Daoy (cell line): ENCODE measurements around the gene LAMA4. TPM values are rescaled to one million over a fixed set of nuclear protein-coding genes. Genes with fewer than 3 reads are reported as not detected.
A peak's percentile ranks its signal among the peaks of the same experiment; 100 is the strongest.

ENCODE experiments used
- DNase-seq: peaks from one replicate; pipeline ENCODE4 v3.0.0-alpha.2; 2015; ENCODE audit warnings: low read depth
- total RNA-seq: library from RNA; depleted of rRNA; stranded (reverse); fragments of >200 nt; shearing (Covaris generic); gene quantifications from 2 replicates; pipeline ENCODE4 v1.2.3, GENCODE V29; 2014; rRNA removed

The LAMA4 gene
- total RNA-seq, 1 experiment from 2014 or later = 76.5 TPM

- DNase-seq = no peak
Observed at GRCh38 chr6:112085286-112086065, 168.9 kb downstream of the LAMA4 start.

GRCh38 chr6:112081569-112081968 lies 172.8 kb downstream of the LAMA4 start:
- DNase-seq = no peak

GRCh38 chr6:112066606-112067005 lies 187.8 kb downstream of the LAMA4 start:
- no peak for DNase-seq

GRCh38 chr6:112065426-112065986 lies 188.9 kb downstream of the LAMA4 start:
- DNase-seq = no peak

- no peak for DNase-seq
Observed at GRCh38 chr6:112062966-112063365, 191.4 kb downstream of the LAMA4 start.

- DNase-seq = peak; percentile 21
Observed at GRCh38 chr6:112061605-112062004, 192.8 kb downstream of the LAMA4 start.

Other genes starting within 250 kb of the LAMA4 start
- gene CCN6, start 200.5 kb downstream of the LAMA4 start, total RNA-seq = not detected in 2 replicates
- gene TUBE1, start 167.1 kb downstream of the LAMA4 start, total RNA-seq = 22.1 and 26.4 TPM in 2 replicates
- 29.6 and 31.6 TPM in 2 replicates for gene FAM229B, start 167.0 kb downstream of the LAMA4 start, total RNA-seq
- gene RFPL4B, start 92.8 kb upstream of the LAMA4 start, total RNA-seq = not detected in 2 replicates